ENCODE data around the gene KDM6A.

The KDM6A gene

DNA sequence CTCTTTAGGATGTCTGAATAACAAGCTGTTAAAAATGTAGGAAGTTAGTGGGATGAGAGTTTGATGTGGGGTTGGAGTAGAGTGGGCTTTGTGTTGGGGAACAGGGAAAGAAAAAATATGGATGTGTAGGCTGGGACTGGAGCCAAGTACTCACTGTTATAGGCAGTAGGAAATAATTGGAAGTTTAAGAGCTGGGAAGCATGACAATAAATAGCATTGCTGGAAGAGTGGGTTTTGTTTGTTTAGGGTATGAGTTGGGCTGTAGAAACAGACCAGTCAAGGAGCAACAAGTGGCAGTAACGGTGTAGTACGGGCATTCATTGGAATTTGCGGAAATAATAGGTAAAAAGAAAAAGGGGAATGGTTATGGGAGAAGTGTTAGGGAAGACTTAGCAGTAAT lies 81.6 kb downstream of the KDM6A start:
- in situ Hi-C loops (cut with HindIII; ENCODE audit: low sequenced_read_pairs) = no loop called here
- no peak overlapping the region for H3K4me3 ChIP-seq (ENCODE audit: low read depth, low read length)
- TF ChIP-seq, protein P1, sequence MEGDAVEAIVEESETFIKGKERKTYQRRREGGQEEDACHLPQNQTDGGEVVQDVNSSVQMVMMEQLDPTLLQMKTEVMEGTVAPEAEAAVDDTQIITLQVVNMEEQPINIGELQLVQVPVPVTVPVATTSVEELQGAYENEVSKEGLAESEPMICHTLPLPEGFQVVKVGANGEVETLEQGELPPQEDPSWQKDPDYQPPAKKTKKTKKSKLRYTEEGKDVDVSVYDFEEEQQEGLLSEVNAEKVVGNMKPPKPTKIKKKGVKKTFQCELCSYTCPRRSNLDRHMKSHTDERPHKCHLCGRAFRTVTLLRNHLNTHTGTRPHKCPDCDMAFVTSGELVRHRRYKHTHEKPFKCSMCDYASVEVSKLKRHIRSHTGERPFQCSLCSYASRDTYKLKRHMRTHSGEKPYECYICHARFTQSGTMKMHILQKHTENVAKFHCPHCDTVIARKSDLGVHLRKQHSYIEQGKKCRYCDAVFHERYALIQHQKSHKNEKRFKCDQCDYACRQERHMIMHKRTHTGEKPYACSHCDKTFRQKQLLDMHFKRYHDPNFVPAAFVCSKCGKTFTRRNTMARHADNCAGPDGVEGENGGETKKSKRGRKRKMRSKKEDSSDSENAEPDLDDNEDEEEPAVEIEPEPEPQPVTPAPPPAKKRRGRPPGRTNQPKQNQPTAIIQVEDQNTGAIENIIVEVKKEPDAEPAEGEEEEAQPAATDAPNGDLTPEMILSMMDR (IDR thresholded peaks at IDR 0.05; ENCODE audit: low read depth, low read length, missing control alignments) = no peak
- DNase-seq (ENCODE audit: low read depth) = no peak

DNA sequence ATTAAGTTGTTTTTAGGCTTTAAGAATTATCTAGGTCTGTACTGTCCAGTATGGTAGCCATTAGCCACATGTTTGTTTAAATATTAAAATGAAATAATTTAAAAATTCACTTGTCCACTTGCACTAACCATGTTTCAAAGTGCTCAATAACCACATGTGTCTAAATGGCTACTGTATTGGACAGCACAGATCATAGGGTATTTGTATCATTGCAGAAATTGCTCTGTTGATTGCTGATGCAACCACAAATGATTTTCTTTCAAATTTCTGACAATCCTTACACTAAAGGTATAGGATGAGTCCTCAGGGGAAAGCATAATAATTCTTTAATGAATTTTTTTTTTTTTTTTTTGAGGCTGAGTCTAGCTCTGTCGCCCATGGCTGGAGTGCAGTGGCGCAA lies 84.9 kb downstream of the KDM6A start:
- no peak for DNase-seq (ENCODE audit: low read depth)
- H3K4me3 ChIP-seq (ENCODE audit: low read depth, low read length) = no peak overlapping the region
- in situ Hi-C loops (cut with HindIII; ENCODE audit: low sequenced_read_pairs) = loop anchor here (5.0 kb wide), 1 partner anchor 49 kb away; no protein-coding TSS in a partner anchor
- TF ChIP-seq, protein P1 (IDR thresholded peaks at IDR 0.05; ENCODE audit: low read depth, low read length, missing control alignments) = no peak

DNA sequence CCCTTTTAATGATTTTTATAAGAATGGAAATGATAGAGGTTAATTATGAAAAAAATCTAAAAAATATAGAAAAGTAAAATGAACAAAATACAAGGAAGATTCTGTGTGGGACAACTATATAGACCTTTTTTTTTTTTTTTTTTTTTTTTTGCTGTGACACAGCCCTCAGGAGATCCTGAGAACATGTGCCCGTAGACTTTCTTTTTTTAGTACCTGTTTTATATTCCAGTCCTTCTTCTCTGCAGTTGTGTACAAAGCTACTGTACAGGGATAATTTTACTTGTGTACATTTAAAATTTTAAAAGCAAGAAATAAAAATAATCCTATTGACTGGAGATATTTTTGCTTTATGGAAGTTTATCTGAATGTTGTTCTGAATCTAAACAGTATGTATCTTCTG lies 85.5 kb downstream of the KDM6A start:
- H3K4me3 ChIP-seq (ENCODE audit: low read depth, low read length) = no peak overlapping the region
- no peak for DNase-seq (ENCODE audit: low read depth)
- TF ChIP-seq, protein P1 (IDR thresholded peaks at IDR 0.05; ENCODE audit: low read depth, low read length, missing control alignments) = no peak
- in situ Hi-C loops (cut with HindIII; ENCODE audit: low sequenced_read_pairs) = loop anchor here (5.0 kb wide), 1 partner anchor 49 kb away; no protein-coding TSS in a partner anchor

DNA sequence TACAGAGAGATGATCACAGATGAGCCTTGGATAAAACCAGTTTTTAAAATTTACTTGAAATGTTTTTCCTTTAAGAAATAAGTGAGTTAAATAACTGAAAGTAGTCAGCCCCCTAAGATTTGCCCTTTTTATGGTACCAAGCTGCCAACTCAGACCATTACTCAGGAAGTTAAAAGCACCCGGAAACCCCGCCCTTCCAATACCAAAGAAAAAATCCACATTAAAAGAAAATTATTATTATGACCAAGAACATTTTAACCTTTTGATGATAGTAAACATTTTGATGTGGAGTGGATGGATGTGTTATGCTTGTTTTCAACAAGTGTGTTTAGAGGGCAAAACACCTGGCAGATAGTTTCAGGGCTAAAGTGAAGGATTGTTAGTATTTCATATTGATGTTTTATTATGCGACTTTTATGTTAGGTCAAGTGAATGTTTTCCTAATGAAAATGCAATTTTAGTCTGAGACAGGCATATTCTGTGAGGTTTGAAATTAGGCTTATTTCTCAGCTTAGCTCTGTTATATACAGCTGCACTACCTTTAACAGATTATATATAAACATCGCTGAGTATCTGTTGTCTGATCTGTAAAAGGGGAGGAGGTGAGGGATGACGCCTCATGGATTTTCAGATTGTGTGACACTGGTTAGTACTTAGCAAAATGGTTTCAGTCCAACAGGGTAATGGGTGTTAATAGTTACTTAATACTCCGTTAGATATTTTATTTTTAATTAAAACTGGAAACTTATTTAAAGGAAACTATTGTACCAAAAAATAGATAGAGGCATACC lies 89.0 kb downstream of the KDM6A start:
- no peak for DNase-seq (ENCODE audit: low read depth)
- TF ChIP-seq, protein P1 (IDR thresholded peaks at IDR 0.05; ENCODE audit: low read depth, low read length, missing control alignments) = no peak
- in situ Hi-C loops (cut with HindIII; ENCODE audit: low sequenced_read_pairs) = no loop called here
- H3K4me3 ChIP-seq (ENCODE audit: low read depth, low read length) = no peak overlapping the region

DNA sequence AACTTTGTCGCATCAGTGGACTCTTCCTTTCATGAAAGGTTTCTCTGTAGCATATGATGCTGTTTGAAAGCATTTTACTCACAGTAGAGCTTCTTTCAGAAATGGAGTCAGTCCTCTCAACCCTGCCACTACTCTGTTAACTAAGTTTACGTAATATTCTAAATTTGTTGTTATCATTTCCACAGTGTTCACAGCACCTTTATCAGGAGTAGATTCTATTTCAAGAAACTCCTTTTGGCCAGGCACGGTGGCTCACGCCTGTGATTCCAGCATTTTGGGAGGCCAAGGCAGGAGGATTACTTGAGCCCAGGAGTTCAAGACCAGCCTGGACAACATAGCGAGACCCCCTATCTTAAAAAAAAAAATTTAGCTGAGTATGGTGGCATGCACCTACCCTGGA lies 90.0 kb downstream of the KDM6A start:
- no peak for DNase-seq (ENCODE audit: low read depth)
- TF ChIP-seq, protein P1 (IDR thresholded peaks at IDR 0.05; ENCODE audit: low read depth, low read length, missing control alignments) = no peak
- in situ Hi-C loops (cut with HindIII; ENCODE audit: low sequenced_read_pairs) = no loop called here
- H3K4me3 ChIP-seq (ENCODE audit: low read depth, low read length) = no peak overlapping the region

DNA sequence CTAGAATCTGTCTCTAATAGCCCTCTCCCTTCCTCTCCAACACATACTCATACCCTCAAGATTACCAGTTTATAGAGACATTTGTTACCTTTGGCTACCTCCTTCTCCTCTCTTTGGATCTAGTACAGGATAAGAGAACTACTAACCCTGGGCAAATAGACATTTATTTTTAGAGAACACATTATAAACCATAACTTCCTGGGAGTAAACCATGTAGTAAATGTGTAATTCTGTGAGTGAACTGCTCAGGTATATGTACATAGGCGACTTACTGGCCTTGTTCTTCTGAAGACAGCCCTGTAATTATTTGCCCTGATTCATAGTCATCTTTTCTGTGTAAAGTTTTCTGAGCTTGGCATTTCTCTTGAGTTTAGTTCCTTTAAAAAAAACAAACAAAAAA lies 94.2 kb downstream of the KDM6A start:
- no peak overlapping the region for H3K4me3 ChIP-seq (ENCODE audit: low read depth, low read length)
- in situ Hi-C loops (cut with HindIII; ENCODE audit: low sequenced_read_pairs) = no loop called here
- no peak for DNase-seq (ENCODE audit: low read depth)
- TF ChIP-seq, protein P1 (IDR thresholded peaks at IDR 0.05; ENCODE audit: low read depth, low read length, missing control alignments) = no peak

Data from astrocyte of the cerebellum (primary cell).